Fibroblast of lung (primary cell): ENCODE results near the gene RPS27.

Source experiments
- CTCF ChIP-seq, 2 donors: IDR thresholded peaks in 1 of 2; conservative IDR thresholded peaks in 1 of 2; 1 replicate in 1 of 2; 2 replicates in 1 of 2; pipeline ENCODE4 v1.5.1; 2011 to 2012; ENCODE audit warnings: low read length in 2 of 2, control low read depth in 1 of 2, inconsistent platforms in 1 of 2, low read depth in 1 of 2, mild to moderate bottlenecking in 1 of 2
- EZH2 ChIP-seq: IDR thresholded peaks from 2 replicates; pipeline ENCODE4 v1.5.1; 2012; ENCODE audit warnings: low read length, control low read depth, mild to moderate bottlenecking; ENCODE audit errors: missing control alignments

- TF ChIP-seq CTCF (conservative IDR thresholded peaks at IDR 0.05 in 1 of 2, IDR thresholded peaks at IDR 0.05 in 1 of 2; ENCODE audit: low read depth in 1 of 2, low read length in 2 of 2) (no peak), EZH2 (no peak)
Observed at GRCh38 chr1:154014154-154014907, 23.8 kb downstream of the RPS27 start.
